ENCODE measurements around the gene SLC16A3.

GRCh38 chr17:82226809-82227628 lies 1.8 kb upstream of the SLC16A3 start:
- TF ChIP-seq CTCF (IDR thresholded peaks at IDR 0.05) (no peak), POLR2A (IDR thresholded peaks at IDR 0.05) (no peak)

All from esophagus squamous epithelium (tissue), 4 donors.